Tibial nerve (tissue), 4 donors: ENCODE data around the gene ZNF81.
"Not testable (repeated sequence)": the region's sequence is repeated elsewhere in the genome, so short reads cannot be mapped to it uniquely, and the experiment has no call there.

Experiments
- EP300 ChIP-seq, 2 donors: sonication (generic); formaldehyde crosslinking; IDR thresholded peaks; one replicate each; pipeline ENCODE4 v1.6.1; 2017; ENCODE audit warnings: antibody characterized with exemption in 2 of 2, mild to moderate bottlenecking in 1 of 2
- POLR2A ChIP-seq, 2 donors: fragments of 450-650 bp; IDR thresholded peaks; one replicate each; pipeline ENCODE4 v1.6.1; 2017; ENCODE audit warnings: antibody characterized with exemption in 2 of 2, mild to moderate bottlenecking in 2 of 2, moderate library complexity in 2 of 2
- TF ChIP-seq, protein P1 (sequence below), 5 experiments: fragments of 200-600 bp in 3 of 5; fragments of 450-650 bp in 2 of 5; sonication (generic) in 3 of 5; IDR thresholded peaks; one replicate each; pipeline ENCODE4 v1.5.1; 2016 to 2019; ENCODE audit warnings: antibody characterized with exemption in 5 of 5, mild to moderate bottlenecking in 3 of 5, moderate library complexity in 2 of 5

DNA sequence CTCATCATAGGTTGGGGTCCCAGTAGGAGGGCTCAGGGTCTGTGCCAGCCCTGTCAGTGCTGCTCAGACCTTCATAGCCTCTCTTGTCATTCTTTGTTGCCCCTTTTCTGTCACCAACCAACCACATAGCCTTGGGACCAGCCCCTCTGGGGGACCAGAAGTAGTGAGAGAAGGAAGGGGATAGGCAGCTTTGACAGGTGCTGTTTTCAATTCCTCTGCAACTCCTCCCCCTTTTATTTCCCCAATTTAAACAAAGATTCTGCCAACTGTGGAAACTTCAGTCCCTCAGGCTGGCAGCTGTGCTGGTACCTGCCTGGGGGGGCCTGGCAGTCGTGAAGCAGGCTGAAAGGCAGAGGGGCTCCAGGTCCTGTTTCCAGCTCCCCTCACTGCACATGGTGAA, 30.9 kb upstream of the ZNF81 start:
- TF ChIP-seq, protein P1, sequence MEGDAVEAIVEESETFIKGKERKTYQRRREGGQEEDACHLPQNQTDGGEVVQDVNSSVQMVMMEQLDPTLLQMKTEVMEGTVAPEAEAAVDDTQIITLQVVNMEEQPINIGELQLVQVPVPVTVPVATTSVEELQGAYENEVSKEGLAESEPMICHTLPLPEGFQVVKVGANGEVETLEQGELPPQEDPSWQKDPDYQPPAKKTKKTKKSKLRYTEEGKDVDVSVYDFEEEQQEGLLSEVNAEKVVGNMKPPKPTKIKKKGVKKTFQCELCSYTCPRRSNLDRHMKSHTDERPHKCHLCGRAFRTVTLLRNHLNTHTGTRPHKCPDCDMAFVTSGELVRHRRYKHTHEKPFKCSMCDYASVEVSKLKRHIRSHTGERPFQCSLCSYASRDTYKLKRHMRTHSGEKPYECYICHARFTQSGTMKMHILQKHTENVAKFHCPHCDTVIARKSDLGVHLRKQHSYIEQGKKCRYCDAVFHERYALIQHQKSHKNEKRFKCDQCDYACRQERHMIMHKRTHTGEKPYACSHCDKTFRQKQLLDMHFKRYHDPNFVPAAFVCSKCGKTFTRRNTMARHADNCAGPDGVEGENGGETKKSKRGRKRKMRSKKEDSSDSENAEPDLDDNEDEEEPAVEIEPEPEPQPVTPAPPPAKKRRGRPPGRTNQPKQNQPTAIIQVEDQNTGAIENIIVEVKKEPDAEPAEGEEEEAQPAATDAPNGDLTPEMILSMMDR (IDR thresholded peaks at IDR 0.05), result not testable (repeated sequence)
- TF ChIP-seq POLR2A, EP300 (IDR thresholded peaks at IDR 0.05): not testable (repeated sequence)
